MCF 10A (cell line): ENCODE data around the gene CDK12. TPM values are rescaled to one million over a fixed set of nuclear protein-coding genes. Genes with fewer than 3 reads are reported as not detected.

ENCODE experiments used
- BruUV-seq: library from RNA; stranded (reverse); fragments of 400-500 nt; replicated peaks from 2 replicates; lab custom pipeline; 2021; lab: Mats Ljungman, UMichigan
- CTCF ChIA-PET: fragments of 300-600 bp; sonication (Branson Sonifier 250); formaldehyde crosslinking; extraction: SDS; loops from one replicate; lab custom pipeline; 2021; ENCODE audit warnings: antibody characterized with exemption, inconsistent platforms; lab: Yijun Ruan, JAX
- POLR2A ChIA-PET: fragments of 300-600, 350-650 bp; sonication (Branson Sonifier 250); formaldehyde crosslinking; extraction: SDS; loops from one replicate; lab custom pipeline; 2020; ENCODE audit warnings: antibody characterized with exemption, inconsistent platforms; lab: Yijun Ruan, JAX
- DNase-seq: peaks from one replicate; pipeline ENCODE4 v3.0.0-alpha.2; 2018; ENCODE audit not compliant: unreplicated experiment
- H3K27ac Mint-ChIP-seq: one replicate; pipeline ENCODE4 v1.8.0; 2022; ENCODE audit warnings: mild to moderate bottlenecking, low read depth, mixed read lengths; ENCODE audit not compliant: unreplicated experiment
- H3K27me3 Mint-ChIP-seq: one replicate; pipeline ENCODE4 v1.8.0; 2022; ENCODE audit warnings: mixed read lengths; ENCODE audit not compliant: insufficient read depth, unreplicated experiment
- H3K36me3 Mint-ChIP-seq: one replicate; pipeline ENCODE4 v1.8.0; 2022; ENCODE audit warnings: mild to moderate bottlenecking, moderate library complexity, mixed read lengths; ENCODE audit not compliant: insufficient read depth, unreplicated experiment
- H3K4me1 Mint-ChIP-seq: one replicate; pipeline ENCODE4 v1.8.0; 2022; ENCODE audit warnings: mixed read lengths; ENCODE audit not compliant: insufficient read depth, unreplicated experiment
- H3K4me3 Mint-ChIP-seq: one replicate; pipeline ENCODE4 v1.8.0; 2022; ENCODE audit warnings: mild to moderate bottlenecking, moderate library complexity, mixed read lengths; ENCODE audit not compliant: unreplicated experiment
- H3K9me3 Mint-ChIP-seq: one replicate; pipeline ENCODE4 v1.8.0; 2022; ENCODE audit warnings: mixed read lengths; ENCODE audit not compliant: unreplicated experiment
- CTCF ChIP-seq: fragments of 200-600 bp; IDR thresholded peaks from one replicate; pipeline ENCODE4 v1.8.0; 2022; ENCODE audit warnings: antibody characterized with exemption, mild to moderate bottlenecking; ENCODE audit not compliant: unreplicated experiment
- intact Hi-C: fragments of 100-400 bp; cut with micrococcal nuclease; formaldehyde crosslinking; loops from 2 replicates; pipeline ENCODE4 v1.14.1; 2022
- total RNA-seq: library from RNA; stranded (reverse); gene quantifications from 2 replicates; pipeline ENCODE4 v1.2.3, GENCODE V29; 2022

CDK12 gene
- total RNA-seq, 1 experiment from 2014 or later: 71.1 TPM

GRCh38 chr17:39547713-39548478, 86.6 kb downstream of the CDK12 start:
- peak; percentile 60 for DNase-seq
- intact Hi-C loops: loop anchor here (1.0 kb wide), 1 partner anchor 75 kb away; no protein-coding TSS in a partner anchor
- Mint-ChIP-seq H3K4me1 (peaks cover 7% of the 10 kb centered on the region), H3K27ac (no peak overlapping the region), H3K27me3 (no peaks in the 10 kb centered on the region), H3K9me3 (no peaks in the 10 kb centered on the region), H3K36me3 (peaks cover 48% of the 10 kb centered on the region), H3K4me3 (no peak overlapping the region)
- CTCF ChIA-PET: interaction anchor here (0.5 to 9.8 kb wide), 23 partner anchors 9 to 1703 kb away, joined by 3 to 125 read pairs (median 4); no protein-coding TSS in a partner anchor
- no TSS peak for BruUV-seq
- TF ChIP-seq CTCF: peak; percentile 88
- POLR2A ChIA-PET: interaction anchor here (0.6 to 1.1 kb wide), 3 partner anchors 22 to 551 kb away, joined by 3 to 4 read pairs (median 3); no protein-coding TSS in a partner anchor

DNA sequence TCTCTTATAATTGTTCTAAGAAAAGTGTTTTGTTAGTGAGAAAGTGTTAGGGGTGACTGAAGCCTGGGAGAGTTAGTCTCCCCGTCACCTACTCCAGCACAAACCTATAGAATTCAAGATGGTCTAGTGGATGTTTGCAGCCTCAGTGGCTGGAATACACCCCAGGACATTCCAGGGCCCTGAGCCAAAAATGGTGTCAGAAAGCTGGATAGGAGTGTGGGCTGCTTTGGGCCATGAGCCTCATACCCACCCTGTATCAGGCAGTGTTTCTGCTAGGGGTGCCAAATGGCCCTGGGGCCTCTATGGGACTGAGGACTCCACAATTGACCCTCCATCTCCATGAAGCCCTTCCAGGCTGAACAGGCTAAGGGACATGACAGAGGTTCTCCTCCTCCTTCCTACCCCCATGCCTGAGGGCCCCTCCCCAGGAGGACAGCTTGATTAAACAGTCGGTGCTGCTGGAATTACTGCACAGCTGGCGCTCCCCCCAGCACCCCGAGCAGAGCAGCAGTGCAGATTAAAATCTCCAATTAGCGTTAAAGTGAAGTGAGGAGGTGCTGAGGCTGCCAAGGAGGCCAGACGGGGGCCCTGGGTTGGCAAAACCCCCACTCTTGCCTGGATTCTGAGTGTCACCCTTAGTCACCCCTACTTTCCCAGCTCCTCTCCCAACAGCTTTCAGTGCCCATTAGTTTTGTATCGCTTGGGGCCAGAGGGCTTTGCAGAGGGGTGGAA, 87.4 kb downstream of the CDK12 start:
- no peaks in the 10 kb centered on the region for H3K27me3 Mint-ChIP-seq
- H3K4me1 Mint-ChIP-seq: peaks cover 14% of the 10 kb centered on the region
- POLR2A ChIA-PET: interaction anchor here (0.6 to 1.1 kb wide), 2 partner anchors 73 to 550 kb away, joined by 3 to 4 read pairs; no protein-coding TSS in a partner anchor
- no peak overlapping the region for H3K4me3 Mint-ChIP-seq
- no peak for TF ChIP-seq CTCF
- H3K9me3 Mint-ChIP-seq: no peaks in the 10 kb centered on the region
- H3K27ac Mint-ChIP-seq: no peak overlapping the region
- CTCF ChIA-PET: interaction anchor here (0.5 to 9.8 kb wide), 16 partner anchors 9 to 430 kb away, joined by 3 to 125 read pairs (median 4); no protein-coding TSS in a partner anchor
- intact Hi-C loops: loop anchor here (1.0 kb wide), 1 partner anchor 75 kb away; no protein-coding TSS in a partner anchor
- no peak for DNase-seq
- BruUV-seq: no TSS peak
- H3K36me3 Mint-ChIP-seq: peaks cover 56% of the 10 kb centered on the region

DNA sequence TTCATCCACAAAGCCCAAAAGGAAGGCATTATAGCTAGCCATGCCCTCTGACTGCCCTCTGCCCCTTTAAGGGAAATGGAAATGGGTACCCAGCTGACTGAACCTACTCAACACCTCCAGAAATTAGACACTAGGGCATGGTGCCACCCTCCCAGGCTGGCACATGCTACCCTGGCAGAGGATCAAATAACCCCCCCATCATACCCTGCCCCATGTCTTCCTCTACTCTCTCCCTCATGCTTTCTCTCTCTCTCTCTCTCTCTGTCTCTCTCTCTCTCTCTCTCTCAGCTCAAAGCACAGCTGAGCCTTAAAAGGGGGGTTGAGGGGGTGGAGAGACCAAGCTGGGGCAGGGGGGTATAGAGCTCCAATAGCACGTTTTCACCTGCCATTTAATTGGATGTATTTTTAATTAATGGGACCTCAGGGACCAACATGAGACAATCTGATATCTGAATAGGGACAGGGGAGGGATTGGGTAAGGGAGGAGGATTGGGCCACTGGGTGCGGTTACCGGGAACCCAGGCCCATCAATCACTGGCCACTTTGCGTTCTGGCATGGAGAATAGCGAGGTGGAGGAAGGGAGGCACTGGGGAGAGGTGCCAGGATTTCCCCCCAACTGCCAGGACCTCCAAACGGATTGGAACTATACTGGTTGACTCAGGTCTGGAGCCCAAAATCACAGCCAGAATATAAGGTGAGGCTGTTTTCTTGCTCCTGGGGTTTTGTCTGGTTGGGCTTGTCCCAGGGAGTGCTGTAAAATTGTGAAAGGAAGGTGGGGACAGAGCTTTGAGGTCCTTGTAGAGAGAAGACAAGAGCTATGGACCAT, 88.7 kb downstream of the CDK12 start:
- no TSS peak for BruUV-seq
- DNase-seq: no peak
- Mint-ChIP-seq H3K36me3 (peaks cover 61% of the 10 kb centered on the region), H3K4me3 (no peak overlapping the region), H3K4me1 (peaks cover 15% of the 10 kb centered on the region), H3K9me3 (no peaks in the 10 kb centered on the region), H3K27me3 (no peaks in the 10 kb centered on the region), H3K27ac (no peak overlapping the region)
- no peak for TF ChIP-seq CTCF
- intact Hi-C loops: no loop called here
- ChIA-PET POLR2A (no interaction called here), CTCF (interaction anchor here (0.5 to 9.8 kb wide), 12 partner anchors 9 to 1993 kb away, joined by 3 to 125 read pairs (median 4); no protein-coding TSS in a partner anchor)
